SK-N-SH (cell line): ENCODE measurements around the gene ABHD11. TPM values are rescaled to one million over a fixed set of nuclear protein-coding genes. Genes with fewer than 3 reads are reported as not detected.

Source experiments
- CTCF ChIA-PET: fragments of 300-600, 350-600 bp; formaldehyde crosslinking; extraction: SDS; loops from one replicate; lab custom pipeline; 2021; lab: Yijun Ruan, JAX
- POLR2A ChIA-PET: fragments of 350-600 bp; sonication (Branson Sonifier 250); formaldehyde crosslinking; extraction: SDS; loops from one replicate; lab custom pipeline; 2020; ENCODE audit warnings: antibody characterized with exemption, inconsistent platforms; lab: Yijun Ruan, JAX
- DNase-seq: peaks from one replicate; pipeline ENCODE4 v3.0.0; 2012
- H2AFZ ChIP-seq: fragments of 200-600 bp; sonication (generic); 2 replicates; pipeline ENCODE4 v1.8.1; 2016; ENCODE audit warnings: antibody characterized with exemption, mild to moderate bottlenecking, low read depth
- H3F3A ChIP-seq: fragments of 200-600 bp; sonication (generic); replicated peaks from 2 replicates; pipeline ENCODE3; 2016; ENCODE audit warnings: antibody characterized with exemption, mild to moderate bottlenecking; ENCODE audit not compliant: insufficient read depth
- H3K27ac ChIP-seq, 2 experiments: fragments of 200-500 bp in 1 of 2; fragments of 200-600 bp in 1 of 2; sonication (Bioruptor generic) in 1 of 2; sonication (generic), shearing (Covaris generic) in 1 of 2; 2 replicates each; pipeline versions ENCODE4 v1.5.1 to v1.6.1; 2014 to 2016; ENCODE audit warnings: low read depth in 2 of 2, inconsistent platforms in 1 of 2, low read length in 1 of 2, mild to moderate bottlenecking in 1 of 2, mixed read lengths in 1 of 2
- H3K27me3 ChIP-seq: fragments of 200-600 bp; sonication (generic), shearing (Covaris generic); 2 replicates; pipeline ENCODE4 v1.6.1; 2016; ENCODE audit warnings: mixed run types; ENCODE audit not compliant: insufficient read depth
- H3K36me3 ChIP-seq, 2 experiments: fragments of 200-500 bp in 1 of 2; fragments of 200-600 bp in 1 of 2; sonication (Bioruptor generic) in 1 of 2; sonication (generic) in 1 of 2; replicated peaks in 1 of 2; 2 replicates each; pipeline versions ENCODE3 to v1.5.1; 2014 to 2016; ENCODE audit warnings: low read length in 1 of 2, mild to moderate bottlenecking in 1 of 2; ENCODE audit not compliant: insufficient read depth in 2 of 2, control insufficient read depth in 1 of 2
- H3K4me1 ChIP-seq, 2 experiments: fragments of 200-500 bp in 1 of 2; fragments of 200-600 bp in 1 of 2; sonication (Bioruptor generic) in 1 of 2; sonication (generic), shearing (Covaris generic) in 1 of 2; 2 replicates each; pipeline versions ENCODE4 v1.5.1 to v1.6.1; 2014 to 2016; ENCODE audit warnings: low read depth in 1 of 2, low read length in 1 of 2, mixed run types in 1 of 2; ENCODE audit not compliant: insufficient read depth in 2 of 2, control insufficient read depth in 1 of 2
- H3K4me2 ChIP-seq: fragments of 200-600 bp; sonication (generic), shearing (Covaris generic); 2 replicates; pipeline ENCODE4 v1.6.1; 2017; ENCODE audit warnings: mixed run types
- H3K4me3 ChIP-seq, 2 experiments: fragments of 200-500 bp in 1 of 2; fragments of 200-600 bp in 1 of 2; sonication (Bioruptor generic) in 1 of 2; sonication (generic), shearing (Covaris generic) in 1 of 2; 2 replicates each; pipeline versions ENCODE4 v1.5.1 to v1.8.1; 2014 to 2016; ENCODE audit warnings: low read depth in 2 of 2, inconsistent platforms in 1 of 2, low read length in 1 of 2, mild to moderate bottlenecking in 1 of 2, mixed read lengths in 1 of 2, moderate library complexity in 1 of 2
- H3K79me2 ChIP-seq: fragments of 200-600 bp; sonication (generic); 2 replicates; pipeline ENCODE4 v1.8.1; 2017; ENCODE audit warnings: mild to moderate bottlenecking; ENCODE audit not compliant: insufficient read depth
- H3K9ac ChIP-seq: fragments of 200-600 bp; sonication (generic); 2 replicates; pipeline ENCODE4 v1.6.1; 2017; ENCODE audit warnings: mixed run types
- H3K9me2 ChIP-seq: fragments of 200-600 bp; sonication (generic); 2 replicates; pipeline ENCODE4 v1.6.1; 2017; ENCODE audit warnings: mixed run types
- H3K9me3 ChIP-seq: fragments of 200-600 bp; sonication (generic); 2 replicates; pipeline ENCODE4 v1.6.1; 2017; ENCODE audit warnings: mixed run types, mild to moderate bottlenecking, moderate library complexity
- H4K20me1 ChIP-seq: fragments of 200-600 bp; sonication (generic); 2 replicates; pipeline ENCODE4 v1.6.1; 2017; ENCODE audit warnings: mild to moderate bottlenecking, mixed run types; ENCODE audit not compliant: insufficient read depth
- EP300 ChIP-seq, 2 experiments: IDR thresholded peaks; 2 replicates each; pipeline versions ENCODE4 v1.4.0 to v1.6.1; 2012; ENCODE audit warnings: borderline replicate concordance in 1 of 2, low read depth in 1 of 2, low read length in 1 of 2
- EZH2phosphoT487 ChIP-seq: fragments of 200-600 bp; sonication (generic); IDR thresholded peaks from 2 replicates; pipeline ENCODE4 v1.6.1; 2017; ENCODE audit warnings: low read depth, mixed run types, mild to moderate bottlenecking, antibody characterized with exemption, moderate library complexity, borderline replicate concordance
- FOSL2 ChIP-seq: IDR thresholded peaks from 2 replicates; pipeline ENCODE4 v1.4.0; 2012; ENCODE audit warnings: low read depth, mild to moderate bottlenecking, moderate library complexity, borderline replicate concordance
- GABPA ChIP-seq: IDR thresholded peaks from 2 replicates; pipeline ENCODE4 v1.4.0; 2012; ENCODE audit warnings: low read depth, mild to moderate bottlenecking
- MEF2A ChIP-seq: IDR thresholded peaks from 2 replicates; pipeline ENCODE4 v1.4.0; 2012; ENCODE audit warnings: low read depth, borderline replicate concordance
- MXI1 ChIP-seq: IDR thresholded peaks from 2 replicates; pipeline ENCODE4 v1.6.1; 2012; ENCODE audit warnings: mild to moderate bottlenecking, low read depth, low read length, improper control_type of control experiment
- RCOR1 ChIP-seq: fragments of 150-350 bp; IDR thresholded peaks from 2 replicates; pipeline ENCODE4 v1.6.1; 2017; ENCODE audit warnings: antibody characterized with exemption, low read length
- RFX5 ChIP-seq: IDR thresholded peaks from 2 replicates; pipeline ENCODE4 v1.6.1; 2012; ENCODE audit warnings: mild to moderate bottlenecking, improper control_type of control experiment, low read length
- RXRA ChIP-seq: IDR thresholded peaks from 2 replicates; pipeline ENCODE4 v1.4.0; 2012; ENCODE audit warnings: low read depth, mild to moderate bottlenecking, borderline replicate concordance
- TAF1 ChIP-seq: IDR thresholded peaks from 2 replicates; pipeline ENCODE4 v1.6.1; 2012; ENCODE audit warnings: low read depth, mild to moderate bottlenecking, low read length, moderate library complexity, borderline replicate concordance
- TCF12 ChIP-seq: IDR thresholded peaks from 2 replicates; pipeline ENCODE4 v1.4.0; 2012
- TEAD4 ChIP-seq: IDR thresholded peaks from 2 replicates; pipeline ENCODE4 v1.4.0; 2012; ENCODE audit warnings: mild to moderate bottlenecking, borderline replicate concordance; ENCODE audit not compliant: insufficient read depth
- WGBS: methylation state at CpG from one replicate; pipeline ENCODE4 v1.1.6; 2017; ENCODE audit warnings: low lambda C conversion rate; 5-methylcytosine and 5-hydroxymethylcytosine counted together
- polyA plus RNA-seq, 3 experiments: library from polyadenylated mRNA; depleted of rRNA; stranded (reverse); fragments of >200 nt; gene quantifications; 2 replicates each; pipeline ENCODE4 v1.2.3, GENCODE V29; 2012
- TF ChIP-seq, protein P1 (sequence below): fragments of 200-600 bp; sonication (generic); IDR thresholded peaks from 2 replicates; pipeline ENCODE4 v1.6.1; 2017; ENCODE audit warnings: antibody characterized with exemption, mild to moderate bottlenecking, moderate library complexity
- TF ChIP-seq, protein P2 (sequence below): fragments of 150-350 bp; IDR thresholded peaks from 2 replicates; pipeline ENCODE4 v1.6.1; 2017; ENCODE audit warnings: antibody characterized with exemption, low read length, low read depth, borderline replicate concordance
- TF ChIP-seq, protein P3 (sequence below): IDR thresholded peaks from 2 replicates; pipeline ENCODE4 v1.4.0; 2012; ENCODE audit warnings: low read depth, borderline replicate concordance
- TF ChIP-seq, protein P4 (sequence below): IDR thresholded peaks from 2 replicates; pipeline ENCODE4 v1.6.1; 2012; ENCODE audit warnings: mild to moderate bottlenecking, low read depth, low read length, moderate library complexity
- TF ChIP-seq, protein P5 (sequence below): IDR thresholded peaks from 2 replicates; pipeline ENCODE4; 2012

The ABHD11 gene
- polyA plus RNA-seq, 1 of the 3 experiments (the other 2 are of a cell fraction), result 29.9 TPM

DNA sequence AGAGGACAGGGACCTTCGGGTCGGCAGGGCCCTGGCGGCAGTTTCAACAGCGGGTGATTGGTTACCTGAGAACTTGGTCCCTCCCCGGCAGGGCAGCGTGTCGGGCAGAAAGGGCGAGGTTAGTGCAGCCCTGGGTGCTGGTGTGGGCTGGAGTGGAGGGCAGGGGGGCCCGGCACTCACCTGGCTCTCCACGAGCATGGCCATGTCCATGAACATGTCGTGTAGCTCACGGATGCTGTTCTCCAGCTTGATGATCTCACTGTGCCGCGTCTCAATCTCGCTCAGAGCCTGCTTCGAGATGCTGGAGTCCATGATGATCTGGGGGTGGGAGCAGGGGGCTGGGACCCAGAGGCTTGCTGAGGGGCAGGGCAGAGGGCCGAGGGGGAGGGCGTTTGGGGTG lies 35.9 kb downstream of the ABHD11 start (continued):
- TF ChIP-seq, protein P1, sequence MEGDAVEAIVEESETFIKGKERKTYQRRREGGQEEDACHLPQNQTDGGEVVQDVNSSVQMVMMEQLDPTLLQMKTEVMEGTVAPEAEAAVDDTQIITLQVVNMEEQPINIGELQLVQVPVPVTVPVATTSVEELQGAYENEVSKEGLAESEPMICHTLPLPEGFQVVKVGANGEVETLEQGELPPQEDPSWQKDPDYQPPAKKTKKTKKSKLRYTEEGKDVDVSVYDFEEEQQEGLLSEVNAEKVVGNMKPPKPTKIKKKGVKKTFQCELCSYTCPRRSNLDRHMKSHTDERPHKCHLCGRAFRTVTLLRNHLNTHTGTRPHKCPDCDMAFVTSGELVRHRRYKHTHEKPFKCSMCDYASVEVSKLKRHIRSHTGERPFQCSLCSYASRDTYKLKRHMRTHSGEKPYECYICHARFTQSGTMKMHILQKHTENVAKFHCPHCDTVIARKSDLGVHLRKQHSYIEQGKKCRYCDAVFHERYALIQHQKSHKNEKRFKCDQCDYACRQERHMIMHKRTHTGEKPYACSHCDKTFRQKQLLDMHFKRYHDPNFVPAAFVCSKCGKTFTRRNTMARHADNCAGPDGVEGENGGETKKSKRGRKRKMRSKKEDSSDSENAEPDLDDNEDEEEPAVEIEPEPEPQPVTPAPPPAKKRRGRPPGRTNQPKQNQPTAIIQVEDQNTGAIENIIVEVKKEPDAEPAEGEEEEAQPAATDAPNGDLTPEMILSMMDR, result no peak
- TF ChIP-seq EP300 (IDR thresholded peaks at IDR 0.05; ENCODE audit: borderline replicate concordance in 1 of 2, low read depth in 1 of 2, low read length in 1 of 2) (no peak), EZH2phosphoT487 (no peak), FOSL2 (no peak), MEF2A (no peak)
- TF ChIP-seq, protein P2, sequence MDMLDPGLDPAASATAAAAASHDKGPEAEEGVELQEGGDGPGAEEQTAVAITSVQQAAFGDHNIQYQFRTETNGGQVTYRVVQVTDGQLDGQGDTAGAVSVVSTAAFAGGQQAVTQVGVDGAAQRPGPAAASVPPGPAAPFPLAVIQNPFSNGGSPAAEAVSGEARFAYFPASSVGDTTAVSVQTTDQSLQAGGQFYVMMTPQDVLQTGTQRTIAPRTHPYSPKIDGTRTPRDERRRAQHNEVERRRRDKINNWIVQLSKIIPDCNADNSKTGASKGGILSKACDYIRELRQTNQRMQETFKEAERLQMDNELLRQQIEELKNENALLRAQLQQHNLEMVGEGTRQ, result no peak
- TF ChIP-seq, all 33 proteins: peak for 0

DNA sequence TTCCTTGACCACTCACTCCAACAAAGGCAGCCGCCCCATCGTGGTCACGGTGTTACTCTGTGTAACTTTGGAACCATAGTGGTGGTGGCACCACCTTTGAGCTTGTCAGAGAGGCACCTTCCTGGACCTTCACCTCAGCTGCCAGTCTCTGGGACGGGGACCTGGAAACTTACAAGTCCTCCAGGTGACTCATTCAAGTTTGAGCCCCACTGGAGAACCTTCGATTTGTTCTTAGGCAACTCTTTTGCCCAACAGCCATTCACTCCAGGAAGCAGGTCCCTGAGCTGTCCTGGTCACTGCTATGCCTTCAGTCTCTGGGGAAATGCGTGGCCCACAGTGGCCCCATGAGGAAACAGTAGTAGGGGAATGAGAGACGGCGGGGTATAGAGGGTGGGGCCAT lies 36.4 kb downstream of the ABHD11 start:
- CTCF ChIA-PET, result interaction anchor here (0.6 to 8.8 kb wide), 24 partner anchors 9 to 155 kb away, joined by 3 to 70 read pairs (median 4); partner anchors contain the start of genes ABHD11, BUD23, DNAJC30 and STX1A
- H3K36me3 ChIP-seq, result peaks cover 34 to 53% of the 10 kb centered on the region in 2 experiments

More for the DNA sequence above, 36.4 kb downstream of the ABHD11 start:
- POLR2A ChIA-PET, result no interaction called here
- H4K20me1 ChIP-seq, result peaks cover 23% of the 10 kb centered on the region; the same call in 1 of the 2 replicates
- no peak for TF ChIP-seq EZH2phosphoT487
- TF ChIP-seq, protein P2, result no peak
- TF ChIP-seq, protein P3, sequence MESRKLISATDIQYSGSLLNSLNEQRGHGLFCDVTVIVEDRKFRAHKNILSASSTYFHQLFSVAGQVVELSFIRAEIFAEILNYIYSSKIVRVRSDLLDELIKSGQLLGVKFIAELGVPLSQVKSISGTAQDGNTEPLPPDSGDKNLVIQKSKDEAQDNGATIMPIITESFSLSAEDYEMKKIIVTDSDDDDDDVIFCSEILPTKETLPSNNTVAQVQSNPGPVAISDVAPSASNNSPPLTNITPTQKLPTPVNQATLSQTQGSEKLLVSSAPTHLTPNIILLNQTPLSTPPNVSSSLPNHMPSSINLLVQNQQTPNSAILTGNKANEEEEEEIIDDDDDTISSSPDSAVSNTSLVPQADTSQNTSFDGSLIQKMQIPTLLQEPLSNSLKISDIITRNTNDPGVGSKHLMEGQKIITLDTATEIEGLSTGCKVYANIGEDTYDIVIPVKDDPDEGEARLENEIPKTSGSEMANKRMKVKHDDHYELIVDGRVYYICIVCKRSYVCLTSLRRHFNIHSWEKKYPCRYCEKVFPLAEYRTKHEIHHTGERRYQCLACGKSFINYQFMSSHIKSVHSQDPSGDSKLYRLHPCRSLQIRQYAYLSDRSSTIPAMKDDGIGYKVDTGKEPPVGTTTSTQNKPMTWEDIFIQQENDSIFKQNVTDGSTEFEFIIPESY, result no peak
- no peak for TF ChIP-seq TEAD4
- no peak for TF ChIP-seq RFX5
- TF ChIP-seq RXRA, result no peak
- TF ChIP-seq, protein P4, sequence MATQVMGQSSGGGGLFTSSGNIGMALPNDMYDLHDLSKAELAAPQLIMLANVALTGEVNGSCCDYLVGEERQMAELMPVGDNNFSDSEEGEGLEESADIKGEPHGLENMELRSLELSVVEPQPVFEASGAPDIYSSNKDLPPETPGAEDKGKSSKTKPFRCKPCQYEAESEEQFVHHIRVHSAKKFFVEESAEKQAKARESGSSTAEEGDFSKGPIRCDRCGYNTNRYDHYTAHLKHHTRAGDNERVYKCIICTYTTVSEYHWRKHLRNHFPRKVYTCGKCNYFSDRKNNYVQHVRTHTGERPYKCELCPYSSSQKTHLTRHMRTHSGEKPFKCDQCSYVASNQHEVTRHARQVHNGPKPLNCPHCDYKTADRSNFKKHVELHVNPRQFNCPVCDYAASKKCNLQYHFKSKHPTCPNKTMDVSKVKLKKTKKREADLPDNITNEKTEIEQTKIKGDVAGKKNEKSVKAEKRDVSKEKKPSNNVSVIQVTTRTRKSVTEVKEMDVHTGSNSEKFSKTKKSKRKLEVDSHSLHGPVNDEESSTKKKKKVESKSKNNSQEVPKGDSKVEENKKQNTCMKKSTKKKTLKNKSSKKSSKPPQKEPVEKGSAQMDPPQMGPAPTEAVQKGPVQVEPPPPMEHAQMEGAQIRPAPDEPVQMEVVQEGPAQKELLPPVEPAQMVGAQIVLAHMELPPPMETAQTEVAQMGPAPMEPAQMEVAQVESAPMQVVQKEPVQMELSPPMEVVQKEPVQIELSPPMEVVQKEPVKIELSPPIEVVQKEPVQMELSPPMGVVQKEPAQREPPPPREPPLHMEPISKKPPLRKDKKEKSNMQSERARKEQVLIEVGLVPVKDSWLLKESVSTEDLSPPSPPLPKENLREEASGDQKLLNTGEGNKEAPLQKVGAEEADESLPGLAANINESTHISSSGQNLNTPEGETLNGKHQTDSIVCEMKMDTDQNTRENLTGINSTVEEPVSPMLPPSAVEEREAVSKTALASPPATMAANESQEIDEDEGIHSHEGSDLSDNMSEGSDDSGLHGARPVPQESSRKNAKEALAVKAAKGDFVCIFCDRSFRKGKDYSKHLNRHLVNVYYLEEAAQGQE, result no peak
- TF ChIP-seq MEF2A, result no peak
- TF ChIP-seq, protein P5, sequence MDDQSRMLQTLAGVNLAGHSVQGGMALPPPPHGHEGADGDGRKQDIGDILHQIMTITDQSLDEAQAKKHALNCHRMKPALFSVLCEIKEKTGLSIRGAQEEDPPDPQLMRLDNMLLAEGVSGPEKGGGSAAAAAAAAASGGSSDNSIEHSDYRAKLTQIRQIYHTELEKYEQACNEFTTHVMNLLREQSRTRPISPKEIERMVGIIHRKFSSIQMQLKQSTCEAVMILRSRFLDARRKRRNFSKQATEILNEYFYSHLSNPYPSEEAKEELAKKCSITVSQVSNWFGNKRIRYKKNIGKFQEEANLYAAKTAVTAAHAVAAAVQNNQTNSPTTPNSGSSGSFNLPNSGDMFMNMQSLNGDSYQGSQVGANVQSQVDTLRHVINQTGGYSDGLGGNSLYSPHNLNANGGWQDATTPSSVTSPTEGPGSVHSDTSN, result no peak
- TF ChIP-seq RCOR1, result no peak
- TF ChIP-seq TCF12, result no peak
- TF ChIP-seq TAF1, result no peak
- TF ChIP-seq MXI1, result no peak
- no peak for TF ChIP-seq GABPA
- TF ChIP-seq EP300 (IDR thresholded peaks at IDR 0.05; ENCODE audit: borderline replicate concordance in 1 of 2, low read depth in 1 of 2, low read length in 1 of 2), result no peak
- H3F3A ChIP-seq, result peaks cover 54% of the 10 kb centered on the region
- no peak overlapping the region for H3K9ac ChIP-seq
- no peak overlapping the region for H2AFZ ChIP-seq
- no peaks in the 10 kb centered on the region for H3K27me3 ChIP-seq
- H3K4me3 ChIP-seq, result no peak overlapping the region
- peaks cover 0 to 32% of the 10 kb centered on the region in 2 experiments; a peak in 3 of 4 replicates for H3K4me1 ChIP-seq
- no peaks in the 10 kb centered on the region for H3K9me2 ChIP-seq
- H3K27ac ChIP-seq, result no peak overlapping the region; a peak in 1 of 4 replicates
- H3K9me3 ChIP-seq, result no peaks in the 10 kb centered on the region
- peaks cover 21% of the 10 kb centered on the region; the same call in 1 of the 2 replicates for H3K79me2 ChIP-seq
- no peak overlapping the region for H3K4me2 ChIP-seq
- no peak for DNase-seq
- 89% methylated on average over 7 of the region's 8 CpGs for WGBS
